Measurements from ENCODE around the gene SCNN1G.

- TF ChIP-seq CTCF (IDR thresholded peaks at IDR 0.05): no peak
- no peak for TF ChIP-seq POLR2A (IDR thresholded peaks at IDR 0.05)
- no peak for TF ChIP-seq EP300 (IDR thresholded peaks at IDR 0.05)
These were observed 26.4 kb upstream of the SCNN1G start for GRCh38 chr16:23156110-23156509.

Data from ovary (tissue), 3 donors.